H1 (cell line): Measurements from ENCODE around the gene SEMA3B. TPM values are rescaled to one million over a fixed set of nuclear protein-coding genes. Genes with fewer than 3 reads are reported as not detected.

Experiments
- ASH2L ChIP-seq: fragments of 200-600, 300-600 bp; sonication (generic); IDR thresholded peaks from one replicate; pipeline ENCODE4 v1.7.1; 2017; ENCODE audit warnings: low read length
- PHF8 ChIP-seq: fragments of 200-600 bp; sonication (generic); conservative IDR thresholded peaks from 2 replicates; pipeline ENCODE4 v1.7.1; 2012; ENCODE audit warnings: low read depth, mild to moderate bottlenecking, inconsistent platforms, low read length, moderate library complexity
- RNF2 ChIP-seq: fragments of 200-900, 300-1000 bp; sonication (generic); IDR thresholded peaks from 2 replicates; pipeline ENCODE4 v1.7.1; 2016; ENCODE audit warnings: borderline replicate concordance, low read depth, mild to moderate bottlenecking, antibody characterized with exemption, low read length; ENCODE audit not compliant: poor library complexity, severe bottlenecking; ENCODE audit errors: missing control alignments
- polyA plus RNA-seq, 7 experiments: library from polyadenylated mRNA; depleted of rRNA in 3 of 7; stranded (reverse) in 5 of 7; unstranded in 2 of 7; fragments of >200 nt in 5 of 7; fragments of 200-250 nt in 2 of 7; gene quantifications; 1 replicate in 5 of 7; 2 replicates in 1 of 7; 4 replicates in 1 of 7; pipeline versions ENCODE4 v1.2.1 to v1.2.3, GENCODE V29; 2011 to 2013; ENCODE audit warnings: missing spikeins in 2 of 7, mixed read lengths in 2 of 7
- total RNA-seq: library from RNA; stranded (reverse); fragmentation: NEBNext Ultra II Directional; extraction: Animal tissue kit (Norgen Biotek cat#: 25700); gene quantifications from 2 replicates; pipeline ENCODE4 v1.2.1, GENCODE V29; 2021

SEMA3B gene
- total and polyA plus RNA-seq, 2 of the 8 experiments (the other 6 are each of a cell fraction or from before 2014, with no cell fraction given): 3.0 to 4.7 TPM

DNA sequence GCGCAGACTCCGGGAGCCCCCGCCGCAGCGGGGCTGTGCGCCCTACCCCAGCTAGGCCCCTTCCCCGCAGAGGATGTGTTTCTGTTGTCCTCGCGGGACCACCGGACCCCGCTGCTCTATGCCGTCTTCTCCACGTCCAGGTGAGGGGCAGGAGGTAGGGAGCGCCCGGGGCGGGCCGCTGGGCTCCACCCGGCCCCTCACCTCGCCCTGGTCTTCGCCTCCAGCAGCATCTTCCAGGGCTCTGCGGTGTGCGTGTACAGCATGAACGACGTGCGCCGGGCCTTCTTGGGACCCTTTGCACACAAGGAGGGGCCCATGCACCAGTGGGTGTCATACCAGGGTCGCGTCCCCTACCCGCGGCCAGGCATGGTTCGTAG, 4.7 kb downstream of the SEMA3B start (continued):
- TF ChIP-seq PHF8: no peak
- TF ChIP-seq ASH2L: no peak
- TF ChIP-seq RNF2: no peak
